ENCODE measurements around the gene MORN1.

- TF ChIP-seq CTCF (IDR thresholded peaks at IDR 0.05; ENCODE audit: low read depth, low read length) (no peak), EZH2phosphoT487 (IDR thresholded peaks at IDR 0.05; ENCODE audit: low read depth) (no peak)
Measured at GRCh38 chr1:2279210-2279639, 112.1 kb downstream of the MORN1 start.

All from OCI-LY3 (cell line).